Glutamatergic neuron (in vitro differentiated cells): Measurements from ENCODE around the gene IFITM10. TPM values are rescaled to one million over a fixed set of nuclear protein-coding genes. Genes with fewer than 3 reads are reported as not detected.

Source experiments
- DNase-seq: peaks from one replicate; pipeline ENCODE4 v3.0.0; 2022
- H3K27ac Mint-ChIP-seq: one replicate; pipeline ENCODE4 v1.8.0; 2020; ENCODE audit warnings: mild to moderate bottlenecking, mixed read lengths, inconsistent platforms; ENCODE audit not compliant: unreplicated experiment
- H3K27me3 Mint-ChIP-seq: one replicate; pipeline ENCODE4 v1.8.0; 2020; ENCODE audit warnings: mild to moderate bottlenecking, moderate library complexity, mixed read lengths, inconsistent platforms; ENCODE audit not compliant: unreplicated experiment
- H3K36me3 Mint-ChIP-seq: one replicate; pipeline ENCODE4 v1.8.0; 2020; ENCODE audit warnings: mild to moderate bottlenecking, mixed read lengths, inconsistent platforms; ENCODE audit not compliant: unreplicated experiment
- H3K4me1 Mint-ChIP-seq: one replicate; pipeline ENCODE4 v1.8.0; 2020; ENCODE audit warnings: mild to moderate bottlenecking, low read depth, mixed read lengths, inconsistent platforms; ENCODE audit not compliant: unreplicated experiment
- H3K4me3 Mint-ChIP-seq: one replicate; pipeline ENCODE4 v1.8.0; 2020; ENCODE audit warnings: mild to moderate bottlenecking, mixed read lengths, inconsistent platforms; ENCODE audit not compliant: unreplicated experiment
- H3K9me3 Mint-ChIP-seq: one replicate; pipeline ENCODE4 v1.8.0; 2020; ENCODE audit warnings: mild to moderate bottlenecking, moderate library complexity, mixed read lengths, inconsistent platforms; ENCODE audit not compliant: unreplicated experiment
- total RNA-seq: library from RNA; stranded (reverse); fragmentation: NEBNext Ultra II Directional; extraction: Animal tissue kit (Norgen Biotek cat#: 25700); gene quantifications from one replicate; pipeline ENCODE4 v1.2.1, GENCODE V29; 2021; ENCODE audit not compliant: unreplicated experiment
- TF ChIP-seq, protein P1 (sequence below): fragments of 200-600 bp; sonication (generic); IDR thresholded peaks from one replicate; pipeline ENCODE4 v1.5.0; 2021; ENCODE audit not compliant: partially characterized antibody, unreplicated experiment

IFITM10 gene
- total RNA-seq, 1 donor from 2014 or later = 5.4 TPM

DNA sequence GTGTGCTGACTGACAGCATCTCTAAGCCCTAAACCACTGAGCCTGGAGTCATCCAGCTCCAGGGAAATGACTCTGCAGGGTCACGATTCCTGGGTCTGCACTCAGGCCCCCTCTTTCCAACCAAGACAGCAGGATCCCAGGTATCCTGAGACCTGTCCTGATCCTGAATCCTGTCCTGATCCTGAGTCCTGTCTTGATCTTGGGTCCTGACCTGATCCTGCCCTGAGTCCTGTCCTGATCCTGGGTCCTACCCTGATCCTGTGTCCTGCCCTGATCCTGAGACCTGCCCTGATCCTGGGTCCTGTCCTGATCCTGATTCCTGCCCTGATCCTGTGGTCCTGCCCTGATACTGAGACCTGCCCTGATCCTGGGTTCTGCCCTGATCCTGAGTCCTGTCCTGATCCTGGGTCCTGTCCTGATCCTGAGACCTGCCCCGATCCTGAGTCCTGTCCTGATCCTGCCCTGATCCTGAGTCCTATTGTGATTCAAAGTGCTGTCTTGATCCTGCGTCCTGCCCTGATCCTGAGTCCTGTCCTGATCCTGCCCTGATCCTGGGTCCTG lies 54.8 kb downstream of the IFITM10 start:
- no peak for DNase-seq
- TF ChIP-seq, protein P1, sequence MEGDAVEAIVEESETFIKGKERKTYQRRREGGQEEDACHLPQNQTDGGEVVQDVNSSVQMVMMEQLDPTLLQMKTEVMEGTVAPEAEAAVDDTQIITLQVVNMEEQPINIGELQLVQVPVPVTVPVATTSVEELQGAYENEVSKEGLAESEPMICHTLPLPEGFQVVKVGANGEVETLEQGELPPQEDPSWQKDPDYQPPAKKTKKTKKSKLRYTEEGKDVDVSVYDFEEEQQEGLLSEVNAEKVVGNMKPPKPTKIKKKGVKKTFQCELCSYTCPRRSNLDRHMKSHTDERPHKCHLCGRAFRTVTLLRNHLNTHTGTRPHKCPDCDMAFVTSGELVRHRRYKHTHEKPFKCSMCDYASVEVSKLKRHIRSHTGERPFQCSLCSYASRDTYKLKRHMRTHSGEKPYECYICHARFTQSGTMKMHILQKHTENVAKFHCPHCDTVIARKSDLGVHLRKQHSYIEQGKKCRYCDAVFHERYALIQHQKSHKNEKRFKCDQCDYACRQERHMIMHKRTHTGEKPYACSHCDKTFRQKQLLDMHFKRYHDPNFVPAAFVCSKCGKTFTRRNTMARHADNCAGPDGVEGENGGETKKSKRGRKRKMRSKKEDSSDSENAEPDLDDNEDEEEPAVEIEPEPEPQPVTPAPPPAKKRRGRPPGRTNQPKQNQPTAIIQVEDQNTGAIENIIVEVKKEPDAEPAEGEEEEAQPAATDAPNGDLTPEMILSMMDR = no peak
- Mint-ChIP-seq H3K4me1 (peaks cover 1% of the 10 kb centered on the region), H3K4me3 (no peak overlapping the region), H3K27me3 (peaks cover 14% of the 10 kb centered on the region), H3K36me3 (peaks cover 15% of the 10 kb centered on the region), H3K9me3 (peaks cover 1% of the 10 kb centered on the region), H3K27ac (no peak overlapping the region)

DNA sequence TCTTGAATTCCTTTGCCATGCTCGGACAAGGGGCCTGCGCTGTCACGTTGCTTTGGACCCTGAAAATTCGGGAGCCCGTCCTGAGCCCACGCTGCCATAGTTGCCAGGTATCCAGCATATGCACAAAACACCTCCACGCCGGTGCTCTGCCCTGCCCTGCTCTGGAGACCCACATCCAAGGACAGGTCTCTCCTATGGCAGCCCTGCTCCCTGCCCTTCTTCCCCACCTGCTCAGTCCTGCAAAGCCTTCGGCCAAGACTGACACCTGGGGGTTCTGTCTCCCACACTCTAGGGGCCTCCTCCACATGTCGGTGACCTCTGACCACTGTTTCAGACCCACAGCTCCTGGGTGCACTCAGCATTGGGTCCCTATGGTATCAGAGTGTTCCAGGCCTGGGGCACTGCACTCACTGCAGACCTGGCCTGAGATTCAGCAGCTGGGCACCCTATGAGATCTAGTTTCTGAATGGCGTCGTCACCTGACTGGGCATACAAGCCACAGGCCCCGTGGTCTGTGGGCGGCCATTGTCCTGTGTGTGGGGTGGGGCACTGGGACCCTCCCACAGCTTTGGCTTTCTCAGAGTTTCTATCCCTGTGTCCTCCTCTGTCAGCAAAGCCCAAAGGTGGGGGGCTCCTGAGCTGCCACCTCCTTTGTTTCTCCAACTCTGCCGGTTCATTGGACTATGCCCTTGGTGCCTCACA lies 55.4 kb downstream of the IFITM10 start:
- Mint-ChIP-seq H3K4me1 (peaks cover 1% of the 10 kb centered on the region), H3K4me3 (no peak overlapping the region), H3K9me3 (peaks cover 1% of the 10 kb centered on the region), H3K36me3 (peaks cover 15% of the 10 kb centered on the region), H3K27ac (no peak overlapping the region), H3K27me3 (peaks cover 14% of the 10 kb centered on the region)
- DNase-seq = no peak
- TF ChIP-seq, protein P1 = no peak

DNA sequence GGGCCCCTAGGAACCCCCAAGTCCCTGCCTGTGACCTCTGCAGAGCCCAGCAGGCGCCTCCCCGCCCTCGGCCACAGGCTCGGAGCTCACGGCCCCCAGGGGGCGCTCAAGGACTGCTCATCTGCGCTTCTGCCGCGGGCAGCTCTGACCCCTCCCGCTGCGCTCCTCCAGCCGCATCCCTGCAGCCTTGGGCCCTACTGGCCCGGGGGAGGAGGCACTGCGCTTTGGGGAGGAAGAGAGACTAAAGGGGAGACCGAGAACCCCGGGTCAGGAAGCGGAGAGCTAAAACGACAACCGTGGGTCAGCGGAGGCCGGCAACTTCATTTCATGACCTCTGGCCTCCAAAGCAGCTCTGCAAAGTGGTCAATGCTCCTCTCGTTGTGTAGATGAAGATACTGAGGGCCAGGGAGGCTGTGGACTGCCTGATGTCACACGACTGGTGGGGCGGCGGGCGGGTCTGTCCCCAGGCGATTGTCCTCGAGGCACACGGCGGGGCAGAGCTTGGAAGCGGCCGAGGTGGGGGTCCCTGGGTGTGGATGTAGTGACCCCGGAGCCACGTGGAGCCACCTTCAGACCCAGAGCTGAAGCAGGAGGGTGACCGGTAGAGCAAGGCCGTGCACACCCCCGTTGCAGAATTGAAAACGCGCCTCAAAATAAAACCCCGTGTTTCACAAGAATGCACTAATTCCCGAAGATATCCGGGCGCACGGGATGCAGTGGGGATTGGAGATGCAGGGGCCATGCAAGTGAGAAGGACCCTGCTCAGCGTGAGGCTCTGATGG lies 56.1 kb downstream of the IFITM10 start:
- peaks cover 1% of the 10 kb centered on the region for H3K4me1 Mint-ChIP-seq
- TF ChIP-seq, protein P1 = peak; percentile 89
- H3K9me3 Mint-ChIP-seq = peaks cover 1% of the 10 kb centered on the region
- peaks cover 15% of the 10 kb centered on the region for H3K36me3 Mint-ChIP-seq
- peak; percentile 90 for DNase-seq
- peaks cover 14% of the 10 kb centered on the region for H3K27me3 Mint-ChIP-seq
- H3K27ac Mint-ChIP-seq = no peak overlapping the region
- no peak overlapping the region for H3K4me3 Mint-ChIP-seq

DNA sequence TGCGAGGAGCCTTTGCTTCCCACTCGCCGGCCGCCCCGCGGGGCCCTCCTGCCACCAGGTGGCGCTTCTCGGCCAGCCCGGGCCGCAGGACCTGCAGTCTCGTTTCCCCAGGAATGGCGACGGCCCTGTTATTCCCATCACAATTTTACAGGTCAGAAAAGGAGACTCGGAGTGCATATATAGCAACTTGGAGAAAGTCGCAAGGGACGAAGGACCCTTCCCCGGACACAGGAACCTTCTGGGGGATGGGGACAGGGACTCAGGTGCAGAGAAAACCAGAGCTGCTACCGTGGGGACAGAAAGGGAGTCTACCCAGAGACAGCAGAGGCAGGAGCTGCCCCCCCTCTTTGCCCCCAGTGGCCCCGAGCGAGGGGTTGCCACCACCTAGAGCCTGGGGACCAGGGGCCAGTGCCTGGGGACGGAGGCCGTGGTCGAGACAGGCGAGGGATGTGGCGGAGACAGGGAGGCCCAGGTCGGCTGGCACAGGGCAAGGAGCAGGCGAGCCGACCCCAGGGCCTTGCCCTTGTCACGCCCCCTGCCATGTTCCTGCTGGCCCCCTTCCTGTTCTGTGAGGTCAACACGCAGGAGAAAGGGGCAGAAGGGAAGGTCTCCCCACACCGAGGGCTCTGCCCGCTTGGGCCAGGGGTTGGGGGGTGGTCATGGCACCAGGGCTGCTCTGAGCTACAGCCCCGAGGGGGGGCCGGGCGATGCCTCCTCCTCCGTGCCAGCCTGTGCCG lies 56.9 kb downstream of the IFITM10 start:
- peaks cover 1% of the 10 kb centered on the region for H3K9me3 Mint-ChIP-seq
- peak; percentile 94 for DNase-seq
- peaks cover 1% of the 10 kb centered on the region for H3K4me1 Mint-ChIP-seq
- peaks cover 14% of the 10 kb centered on the region for H3K36me3 Mint-ChIP-seq
- H3K27me3 Mint-ChIP-seq = peaks cover 17% of the 10 kb centered on the region
- H3K27ac Mint-ChIP-seq = no peak overlapping the region
- H3K4me3 Mint-ChIP-seq = peak overlapping the region; percentile 69
- TF ChIP-seq, protein P1 = peak; percentile 74
